GM23338 (cell line): ENCODE measurements around the gene AGAP3.

ENCODE experiments used
- CTCF ChIP-seq, 2 experiments: fragments of 200-600 bp in 1 of 2; sonication (generic) in 1 of 2; conservative IDR thresholded peaks; 2 replicates each; pipeline versions ENCODE4 v1.5.1 to v1.6.1; 2016 to 2017; ENCODE audit warnings: antibody characterized with exemption in 2 of 2, low read depth in 2 of 2, mild to moderate bottlenecking in 2 of 2, moderate library complexity in 1 of 2
- EZH2phosphoT487 ChIP-seq: fragments of 200-600 bp; sonication (generic); IDR thresholded peaks from one replicate; pipeline ENCODE4 v1.8.1; 2018; ENCODE audit warnings: antibody characterized with exemption; ENCODE audit not compliant: unreplicated experiment

GRCh38 chr7:151095828-151096475, 9.7 kb downstream of the AGAP3 start:
- TF ChIP-seq CTCF (conservative IDR thresholded peaks at IDR 0.05; ENCODE audit: low read depth in 2 of 2) (no peak), EZH2phosphoT487 (no peak)
